ENCODE measurements around the gene MYMK.
"Not testable (repeated sequence)": the region's sequence is repeated elsewhere in the genome, so short reads cannot be mapped to it uniquely, and the experiment has no call there.

The MYMK gene
- 0 reads per million in 4 experiments for total RNA-seq

GRCh38 chr9:133524679-133525228 lies at the start of gene MYMK:
MYMK (minus strand) TSS chr9:133524959; CDS start chr9:133524844, 115 bp downstream.
- DNase-seq = no peak

GRCh38 chr9:133573791-133574515 lies 49.2 kb upstream of the MYMK start:
- no peak for DNase-seq

- no peak for DNase-seq
Measured at GRCh38 chr9:133572821-133573361, 48.1 kb upstream of the MYMK start.

- no peak for DNase-seq
Measured at GRCh38 chr9:133571896-133572595, 47.3 kb upstream of the MYMK start.

- DNase-seq = no peak
Measured at GRCh38 chr9:133571391-133571890, 46.7 kb upstream of the MYMK start.

GRCh38 chr9:133570691-133571080 lies 45.9 kb upstream of the MYMK start:
- no peak for DNase-seq

- DNase-seq = no peak
Measured at GRCh38 chr9:133569891-133570690, 45.3 kb upstream of the MYMK start.

- DNase-seq = no peak
Measured at GRCh38 chr9:133569121-133569785, 44.5 kb upstream of the MYMK start.

GRCh38 chr9:133568186-133568585 lies 43.4 kb upstream of the MYMK start:
- no peak for DNase-seq

- no peak for DNase-seq
Measured at GRCh38 chr9:133566817-133567216, 42.1 kb upstream of the MYMK start.

- DNase-seq = no peak
Measured at GRCh38 chr9:133566382-133566781, 41.6 kb upstream of the MYMK start.

GRCh38 chr9:133564451-133565116 lies 39.8 kb upstream of the MYMK start:
- no peak for DNase-seq

- not testable (repeated sequence) for DNase-seq
Measured at GRCh38 chr9:133563814-133564213, 39.1 kb upstream of the MYMK start.

GRCh38 chr9:133563291-133563796 lies 38.6 kb upstream of the MYMK start:
- no peak for DNase-seq

GRCh38 chr9:133562611-133563290 lies 38.0 kb upstream of the MYMK start:
- no peak for DNase-seq

GRCh38 chr9:133561976-133562554 lies 37.3 kb upstream of the MYMK start:
- DNase-seq = no peak

GRCh38 chr9:133560944-133561343 lies 36.2 kb upstream of the MYMK start:
- no peak for DNase-seq

- no peak for DNase-seq
Measured at GRCh38 chr9:133560311-133560710, 35.6 kb upstream of the MYMK start.

- DNase-seq = no peak
Measured at GRCh38 chr9:133558191-133559126, 33.7 kb upstream of the MYMK start.
